ENCODE results near the gene UNC5C. TPM values are rescaled to one million over a fixed set of nuclear protein-coding genes. Genes with fewer than 3 reads are reported as not detected.

Gene UNC5C
- total RNA-seq, 1 donor from 2014 or later = not detected

DNA sequence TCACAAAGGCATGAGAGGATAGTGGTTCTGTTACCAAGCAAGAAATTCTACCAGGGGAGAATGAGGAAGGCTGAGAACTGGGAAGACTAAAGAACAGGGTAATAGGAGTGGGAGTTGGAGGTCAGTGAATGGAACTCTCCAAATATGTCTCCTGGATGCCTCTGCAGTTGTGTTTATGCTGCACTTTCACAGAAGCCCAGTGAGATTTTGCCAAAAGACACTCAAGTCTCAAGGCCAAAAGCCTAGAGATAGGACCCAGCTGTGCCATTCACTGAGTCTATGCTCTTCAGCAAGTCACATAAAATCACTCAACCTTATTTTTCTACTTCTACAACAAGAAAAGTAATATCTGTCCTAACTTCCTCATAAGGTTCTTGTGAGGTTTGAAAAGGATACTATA lies 285.4 kb downstream of the UNC5C start:
- intact Hi-C loops (cut with micrococcal nuclease) = no loop called here
- ATAC-seq (ENCODE audit: low read depth) (no peak), DNase-seq (no peak)
- CTCF ChIA-PET = no interaction called here
- H3K4me1 Mint-ChIP-seq = no peaks in the 10 kb centered on the region
- POLR2A ChIA-PET = no interaction called here
- no peaks in the 10 kb centered on the region for H3K36me3 Mint-ChIP-seq (ENCODE audit: low read depth)
- H3K9me3 Mint-ChIP-seq = no peaks in the 10 kb centered on the region
- H3K4me3 Mint-ChIP-seq = no peak overlapping the region
- no peak overlapping the region for H3K27ac Mint-ChIP-seq
- H3K27me3 Mint-ChIP-seq = no peaks in the 10 kb centered on the region
- TF ChIP-seq, protein P1, sequence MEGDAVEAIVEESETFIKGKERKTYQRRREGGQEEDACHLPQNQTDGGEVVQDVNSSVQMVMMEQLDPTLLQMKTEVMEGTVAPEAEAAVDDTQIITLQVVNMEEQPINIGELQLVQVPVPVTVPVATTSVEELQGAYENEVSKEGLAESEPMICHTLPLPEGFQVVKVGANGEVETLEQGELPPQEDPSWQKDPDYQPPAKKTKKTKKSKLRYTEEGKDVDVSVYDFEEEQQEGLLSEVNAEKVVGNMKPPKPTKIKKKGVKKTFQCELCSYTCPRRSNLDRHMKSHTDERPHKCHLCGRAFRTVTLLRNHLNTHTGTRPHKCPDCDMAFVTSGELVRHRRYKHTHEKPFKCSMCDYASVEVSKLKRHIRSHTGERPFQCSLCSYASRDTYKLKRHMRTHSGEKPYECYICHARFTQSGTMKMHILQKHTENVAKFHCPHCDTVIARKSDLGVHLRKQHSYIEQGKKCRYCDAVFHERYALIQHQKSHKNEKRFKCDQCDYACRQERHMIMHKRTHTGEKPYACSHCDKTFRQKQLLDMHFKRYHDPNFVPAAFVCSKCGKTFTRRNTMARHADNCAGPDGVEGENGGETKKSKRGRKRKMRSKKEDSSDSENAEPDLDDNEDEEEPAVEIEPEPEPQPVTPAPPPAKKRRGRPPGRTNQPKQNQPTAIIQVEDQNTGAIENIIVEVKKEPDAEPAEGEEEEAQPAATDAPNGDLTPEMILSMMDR (IDR thresholded peaks at IDR 0.05) = no peak

DNA sequence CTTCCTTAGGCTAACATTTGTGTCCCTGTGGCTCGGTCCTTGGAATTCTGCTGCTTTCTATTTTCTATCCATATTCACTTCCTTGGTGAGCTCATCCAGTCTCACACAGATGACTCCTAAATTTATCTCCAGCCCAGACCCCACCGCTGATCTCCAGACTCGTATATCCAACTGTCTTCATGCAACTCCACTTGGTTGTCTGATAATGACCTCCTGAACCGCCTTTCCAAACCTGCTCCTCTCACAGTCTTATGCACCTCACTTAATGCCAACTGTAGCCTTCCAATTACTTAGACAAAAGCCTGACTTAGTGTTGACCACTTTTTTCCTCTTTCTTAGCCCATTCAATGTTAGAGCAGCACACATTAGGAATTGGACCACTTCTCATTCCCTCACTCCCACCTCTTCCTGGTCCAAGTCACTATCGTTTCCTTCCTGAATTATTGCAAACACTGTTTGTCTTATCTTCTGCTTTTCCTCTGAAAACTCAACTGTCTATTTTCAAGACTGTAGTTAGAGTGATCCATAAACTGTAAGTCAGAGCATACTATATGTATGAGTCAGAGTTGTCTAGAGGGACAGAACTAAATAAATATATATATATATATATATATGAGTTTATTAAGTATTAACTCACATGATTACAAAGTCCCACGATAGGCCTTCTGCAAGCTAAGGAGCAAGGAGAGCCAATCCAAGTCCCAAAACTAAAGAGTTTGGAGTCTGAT lies 292.5 kb downstream of the UNC5C start:
- POLR2A ChIA-PET = no interaction called here
- Mint-ChIP-seq H3K36me3 (ENCODE audit: low read depth) (no peaks in the 10 kb centered on the region), H3K9me3 (no peaks in the 10 kb centered on the region), H3K4me1 (no peaks in the 10 kb centered on the region), H3K4me3 (no peak overlapping the region), H3K27ac (no peak overlapping the region), H3K27me3 (no peaks in the 10 kb centered on the region)
- DNase-seq (no peak), ATAC-seq (ENCODE audit: low read depth) (no peak)
- intact Hi-C loops (cut with micrococcal nuclease) = no loop called here
- CTCF ChIA-PET = no interaction called here
- TF ChIP-seq, protein P1 (IDR thresholded peaks at IDR 0.05) = no peak

DNA sequence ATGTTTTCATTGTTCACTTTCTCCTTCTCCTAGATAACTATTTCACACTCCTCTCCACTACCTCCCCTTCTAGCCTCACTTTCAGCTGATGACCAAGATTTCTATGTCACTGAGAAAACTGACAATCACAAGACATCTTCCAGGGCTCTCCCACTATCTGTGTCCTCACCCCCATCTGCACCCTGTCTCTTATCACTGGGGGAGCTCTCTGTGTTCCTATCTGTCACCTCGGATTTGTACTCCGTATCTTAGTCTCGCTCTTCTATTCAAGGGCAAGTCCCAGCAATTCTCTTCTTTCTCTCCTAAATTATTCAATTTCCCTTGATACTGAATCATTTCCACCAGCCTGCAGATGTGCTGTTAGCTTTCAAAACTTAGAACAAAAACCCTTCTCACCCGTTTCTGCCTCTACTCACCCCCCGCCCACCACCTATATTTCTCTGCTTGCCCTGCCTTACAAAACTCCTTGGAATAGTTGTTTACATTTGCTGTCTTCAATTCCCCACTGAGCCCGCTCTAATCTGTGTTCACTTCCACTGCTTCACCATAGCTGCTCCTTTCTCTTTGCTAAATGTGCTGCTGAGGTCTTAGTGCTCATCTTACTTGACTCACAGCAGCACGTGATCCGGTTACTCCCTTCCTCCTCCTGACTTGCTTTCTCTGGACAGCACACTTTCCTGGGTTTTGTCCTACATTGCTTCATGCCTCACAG lies 293.2 kb downstream of the UNC5C start:
- no peak for DNase-seq
- Mint-ChIP-seq H3K27me3 (no peaks in the 10 kb centered on the region), H3K27ac (no peak overlapping the region), H3K4me3 (no peak overlapping the region), H3K9me3 (no peaks in the 10 kb centered on the region), H3K4me1 (no peaks in the 10 kb centered on the region), H3K36me3 (ENCODE audit: low read depth) (no peaks in the 10 kb centered on the region)
- ChIA-PET CTCF (no interaction called here), POLR2A (no interaction called here)
- intact Hi-C loops (cut with micrococcal nuclease) = no loop called here
- no peak for ATAC-seq (ENCODE audit: low read depth)
- TF ChIP-seq, protein P1 (IDR thresholded peaks at IDR 0.05) = no peak

DNA sequence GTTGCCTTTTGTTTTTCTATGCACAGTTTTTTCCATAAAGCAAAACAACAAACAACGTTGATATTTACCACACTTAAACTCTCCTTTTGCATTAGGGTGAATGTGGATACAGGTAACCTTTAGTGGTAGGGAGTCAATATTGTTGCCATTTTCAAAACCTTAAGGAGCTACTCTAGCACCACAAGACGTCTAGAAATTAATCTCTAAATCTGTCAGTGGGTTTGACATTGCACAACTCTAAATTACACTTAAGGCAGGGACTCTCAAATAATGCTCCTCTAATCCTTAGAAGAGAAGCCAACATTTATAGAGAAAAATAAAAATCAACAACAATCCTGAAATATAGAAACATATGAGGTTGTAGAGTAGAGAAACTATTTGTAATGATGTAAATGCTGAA lies 297.2 kb downstream of the UNC5C start:
- CTCF ChIA-PET = no interaction called here
- Mint-ChIP-seq H3K27me3 (no peaks in the 10 kb centered on the region), H3K4me1 (no peaks in the 10 kb centered on the region), H3K9me3 (no peaks in the 10 kb centered on the region), H3K36me3 (ENCODE audit: low read depth) (no peaks in the 10 kb centered on the region), H3K27ac (no peak overlapping the region), H3K4me3 (no peak overlapping the region)
- POLR2A ChIA-PET = no interaction called here
- TF ChIP-seq, protein P1 (IDR thresholded peaks at IDR 0.05) = no peak
- ATAC-seq (ENCODE audit: low read depth) (no peak), DNase-seq (no peak)
- intact Hi-C loops (cut with micrococcal nuclease) = no loop called here

DNA sequence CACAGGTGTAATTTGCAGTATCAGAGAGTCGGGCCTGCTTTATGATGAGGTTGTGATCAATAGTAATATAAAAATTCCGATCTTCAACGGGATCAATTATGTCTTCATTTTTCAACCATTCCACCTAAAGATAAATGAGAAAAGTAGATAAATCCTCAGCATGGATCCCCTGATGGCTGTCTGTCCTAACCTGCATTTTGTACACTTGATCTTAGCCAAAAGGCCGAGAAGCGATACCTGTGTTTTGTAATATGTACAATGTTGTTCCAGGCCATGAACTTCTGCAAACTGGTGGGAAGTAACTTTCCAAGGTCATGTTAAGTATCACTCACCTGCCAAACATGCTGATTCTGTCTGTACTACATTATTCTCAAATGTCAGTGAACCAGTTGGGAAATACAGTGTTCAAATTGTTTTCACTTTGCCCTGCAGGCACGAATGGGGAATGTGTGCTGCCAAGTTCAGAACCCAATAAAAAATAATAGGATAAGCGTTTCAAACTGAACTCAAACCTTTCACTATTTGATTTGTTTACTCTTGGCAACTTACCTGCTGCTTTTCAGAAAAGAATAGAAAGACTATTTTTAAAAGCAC lies 298.1 kb downstream of the UNC5C start:
- no peaks in the 10 kb centered on the region for H3K27me3 Mint-ChIP-seq
- TF ChIP-seq, protein P1 (IDR thresholded peaks at IDR 0.05) = no peak
- H3K4me1 Mint-ChIP-seq = no peaks in the 10 kb centered on the region
- POLR2A ChIA-PET = no interaction called here
- no peaks in the 10 kb centered on the region for H3K9me3 Mint-ChIP-seq
- DNase-seq (no peak), ATAC-seq (ENCODE audit: low read depth) (no peak)
- no peaks in the 10 kb centered on the region for H3K36me3 Mint-ChIP-seq (ENCODE audit: low read depth)
- CTCF ChIA-PET = no interaction called here
- intact Hi-C loops (cut with micrococcal nuclease) = no loop called here
- no peak overlapping the region for H3K27ac Mint-ChIP-seq
- no peak overlapping the region for H3K4me3 Mint-ChIP-seq

Data from activated B cell treated with CpG ODN at 0.5 μM for 24 hours (primary cell).